ENCODE data around the gene FOXP1. TPM values are rescaled to one million over a fixed set of nuclear protein-coding genes. Genes with fewer than 3 reads are reported as not detected.

The FOXP1 gene
- polyA plus RNA-seq, 1 donor from 2014 or later: 5.6 TPM

DNA sequence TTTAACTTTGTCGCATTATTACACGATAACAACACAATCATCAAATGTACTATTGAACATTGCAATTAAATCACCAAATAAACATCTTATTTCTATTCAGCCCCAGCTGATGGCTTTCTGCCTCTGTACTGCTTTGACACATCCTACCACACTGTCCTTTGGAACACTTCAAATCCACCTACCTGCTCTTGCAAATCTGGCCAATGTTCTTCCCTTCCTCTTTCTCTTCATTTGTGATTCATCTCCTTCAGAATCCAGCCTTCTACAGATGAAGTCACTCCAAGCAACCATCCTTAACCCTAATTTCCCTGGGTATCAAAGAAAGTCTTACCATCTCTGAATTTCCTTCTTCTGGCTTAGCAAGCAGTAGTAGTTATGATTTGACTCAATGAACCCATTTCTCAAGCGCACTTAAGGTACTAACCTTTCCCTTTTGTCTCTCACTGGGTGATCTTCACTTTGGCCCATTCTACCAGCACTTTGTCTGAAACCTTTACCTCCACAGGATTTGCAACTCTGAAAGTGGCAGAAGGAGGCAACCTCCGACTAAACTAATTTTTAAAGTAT lies 502.9 kb downstream of the FOXP1 start:
- H3K4me3 ChIP-seq (ENCODE audit: low read length): no peak overlapping the region
- no peaks in the 10 kb centered on the region for H4K20me1 ChIP-seq (ENCODE audit: insufficient read depth)
- TF ChIP-seq MXI1 (conservative IDR thresholded peaks at IDR 0.05; ENCODE audit: poor library complexity, severe bottlenecking): no peak
- no peak for TF ChIP-seq RAD21 (conservative IDR thresholded peaks at IDR 0.05)
- no peak for TF ChIP-seq POLR2AphosphoS5 (IDR thresholded peaks at IDR 0.05)
- TF ChIP-seq EZH2 (IDR thresholded peaks at IDR 0.05; ENCODE audit: borderline replicate concordance, insufficient read depth, low read length, poor library complexity, severe bottlenecking): no peak
- TF ChIP-seq SMC3 (conservative IDR thresholded peaks at IDR 0.05; ENCODE audit: poor library complexity): no peak
- no peak for TF ChIP-seq TAF1 (IDR thresholded peaks at IDR 0.05; ENCODE audit: low read depth)
- TF ChIP-seq EP300 (conservative IDR thresholded peaks at IDR 0.05; ENCODE audit: poor library complexity, severe bottlenecking): no peak
- TF ChIP-seq, protein P1, sequence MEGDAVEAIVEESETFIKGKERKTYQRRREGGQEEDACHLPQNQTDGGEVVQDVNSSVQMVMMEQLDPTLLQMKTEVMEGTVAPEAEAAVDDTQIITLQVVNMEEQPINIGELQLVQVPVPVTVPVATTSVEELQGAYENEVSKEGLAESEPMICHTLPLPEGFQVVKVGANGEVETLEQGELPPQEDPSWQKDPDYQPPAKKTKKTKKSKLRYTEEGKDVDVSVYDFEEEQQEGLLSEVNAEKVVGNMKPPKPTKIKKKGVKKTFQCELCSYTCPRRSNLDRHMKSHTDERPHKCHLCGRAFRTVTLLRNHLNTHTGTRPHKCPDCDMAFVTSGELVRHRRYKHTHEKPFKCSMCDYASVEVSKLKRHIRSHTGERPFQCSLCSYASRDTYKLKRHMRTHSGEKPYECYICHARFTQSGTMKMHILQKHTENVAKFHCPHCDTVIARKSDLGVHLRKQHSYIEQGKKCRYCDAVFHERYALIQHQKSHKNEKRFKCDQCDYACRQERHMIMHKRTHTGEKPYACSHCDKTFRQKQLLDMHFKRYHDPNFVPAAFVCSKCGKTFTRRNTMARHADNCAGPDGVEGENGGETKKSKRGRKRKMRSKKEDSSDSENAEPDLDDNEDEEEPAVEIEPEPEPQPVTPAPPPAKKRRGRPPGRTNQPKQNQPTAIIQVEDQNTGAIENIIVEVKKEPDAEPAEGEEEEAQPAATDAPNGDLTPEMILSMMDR (IDR thresholded peaks at IDR 0.05; ENCODE audit: poor library complexity, severe bottlenecking): no peak
- TF ChIP-seq, protein P2, sequence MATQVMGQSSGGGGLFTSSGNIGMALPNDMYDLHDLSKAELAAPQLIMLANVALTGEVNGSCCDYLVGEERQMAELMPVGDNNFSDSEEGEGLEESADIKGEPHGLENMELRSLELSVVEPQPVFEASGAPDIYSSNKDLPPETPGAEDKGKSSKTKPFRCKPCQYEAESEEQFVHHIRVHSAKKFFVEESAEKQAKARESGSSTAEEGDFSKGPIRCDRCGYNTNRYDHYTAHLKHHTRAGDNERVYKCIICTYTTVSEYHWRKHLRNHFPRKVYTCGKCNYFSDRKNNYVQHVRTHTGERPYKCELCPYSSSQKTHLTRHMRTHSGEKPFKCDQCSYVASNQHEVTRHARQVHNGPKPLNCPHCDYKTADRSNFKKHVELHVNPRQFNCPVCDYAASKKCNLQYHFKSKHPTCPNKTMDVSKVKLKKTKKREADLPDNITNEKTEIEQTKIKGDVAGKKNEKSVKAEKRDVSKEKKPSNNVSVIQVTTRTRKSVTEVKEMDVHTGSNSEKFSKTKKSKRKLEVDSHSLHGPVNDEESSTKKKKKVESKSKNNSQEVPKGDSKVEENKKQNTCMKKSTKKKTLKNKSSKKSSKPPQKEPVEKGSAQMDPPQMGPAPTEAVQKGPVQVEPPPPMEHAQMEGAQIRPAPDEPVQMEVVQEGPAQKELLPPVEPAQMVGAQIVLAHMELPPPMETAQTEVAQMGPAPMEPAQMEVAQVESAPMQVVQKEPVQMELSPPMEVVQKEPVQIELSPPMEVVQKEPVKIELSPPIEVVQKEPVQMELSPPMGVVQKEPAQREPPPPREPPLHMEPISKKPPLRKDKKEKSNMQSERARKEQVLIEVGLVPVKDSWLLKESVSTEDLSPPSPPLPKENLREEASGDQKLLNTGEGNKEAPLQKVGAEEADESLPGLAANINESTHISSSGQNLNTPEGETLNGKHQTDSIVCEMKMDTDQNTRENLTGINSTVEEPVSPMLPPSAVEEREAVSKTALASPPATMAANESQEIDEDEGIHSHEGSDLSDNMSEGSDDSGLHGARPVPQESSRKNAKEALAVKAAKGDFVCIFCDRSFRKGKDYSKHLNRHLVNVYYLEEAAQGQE (IDR thresholded peaks at IDR 0.05; ENCODE audit: borderline replicate concordance): no peak
- no peaks in the 10 kb centered on the region for H3K79me2 ChIP-seq (replicated peaks; ENCODE audit: insufficient read depth, low read length)
- no peak overlapping the region for H3K27ac ChIP-seq (ENCODE audit: low read length)
- no peaks in the 10 kb centered on the region for H3K36me3 ChIP-seq (ENCODE audit: insufficient read depth, low read length)
- H3K9me2 ChIP-seq (ENCODE audit: insufficient read depth, low read length): no peaks in the 10 kb centered on the region
- H3K9ac ChIP-seq (ENCODE audit: low read length): no peak overlapping the region
- no peak overlapping the region for H2AFZ ChIP-seq (ENCODE audit: low read depth, low read length)
- H3K9me3 ChIP-seq (ENCODE audit: low read length): no peaks in the 10 kb centered on the region
- H3K27me3 ChIP-seq (ENCODE audit: insufficient read depth, low read depth, low read length): no peaks in the 10 kb centered on the region
- no peaks in the 10 kb centered on the region for H3F3A ChIP-seq (ENCODE audit: insufficient read depth, low read length, poor library complexity, severe bottlenecking)
- H3K4me2 ChIP-seq (ENCODE audit: low read length): no peak overlapping the region

DNA sequence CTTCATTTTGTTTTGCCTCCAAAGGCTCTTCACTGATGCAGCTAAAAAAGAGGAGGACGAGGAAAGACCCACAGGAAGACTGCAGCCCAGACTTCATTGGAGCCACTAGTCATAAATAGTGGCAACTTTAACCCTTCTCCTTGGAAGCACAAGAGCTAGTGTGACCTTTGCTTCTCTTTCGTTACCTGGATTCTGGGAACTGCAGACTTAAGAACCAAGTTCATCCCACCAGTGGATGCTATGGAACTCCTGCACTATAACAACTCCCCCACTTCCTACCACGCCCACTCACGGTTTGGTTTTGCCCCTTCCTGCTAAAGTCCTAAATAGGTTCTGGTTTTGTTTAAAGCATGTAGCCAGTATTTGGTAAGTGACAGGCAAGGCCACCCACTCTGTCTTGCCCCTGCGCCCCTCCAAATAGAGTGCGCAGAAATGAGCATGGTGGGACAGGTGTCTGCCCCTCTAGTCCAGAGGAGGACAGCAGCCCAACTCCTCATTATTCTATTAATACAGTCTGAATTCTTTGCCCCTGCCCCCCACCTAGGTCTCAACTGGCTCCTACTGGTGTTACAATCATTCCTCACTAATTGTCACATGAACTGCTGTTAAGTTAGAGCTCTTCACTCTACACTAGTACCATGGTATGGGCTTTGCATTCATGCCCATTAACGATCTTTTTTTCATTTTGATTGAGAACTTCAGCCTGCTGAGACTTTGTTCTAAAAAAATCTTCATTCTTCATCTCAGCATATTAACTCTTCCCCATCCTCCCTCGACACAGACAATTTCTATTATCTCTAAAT lies 504.6 kb downstream of the FOXP1 start:
- Histone ChIP-seq H4K20me1 (ENCODE audit: insufficient read depth) (no peaks in the 10 kb centered on the region), H3K9me3 (ENCODE audit: low read length) (no peaks in the 10 kb centered on the region), H2AFZ (ENCODE audit: low read depth, low read length) (no peak overlapping the region), H3K79me2 (replicated peaks; ENCODE audit: insufficient read depth, low read length) (no peaks in the 10 kb centered on the region), H3F3A (ENCODE audit: insufficient read depth, low read length, poor library complexity, severe bottlenecking) (no peaks in the 10 kb centered on the region), H3K4me3 (ENCODE audit: low read length) (no peak overlapping the region), H3K27ac (ENCODE audit: low read length) (no peak overlapping the region), H3K4me2 (ENCODE audit: low read length) (no peak overlapping the region), H3K9ac (ENCODE audit: low read length) (no peak overlapping the region), H3K9me2 (ENCODE audit: insufficient read depth, low read length) (no peaks in the 10 kb centered on the region), H3K27me3 (ENCODE audit: insufficient read depth, low read depth, low read length) (no peaks in the 10 kb centered on the region), H3K36me3 (ENCODE audit: insufficient read depth, low read length) (no peaks in the 10 kb centered on the region)
- TF ChIP-seq EP300 (conservative IDR thresholded peaks at IDR 0.05; ENCODE audit: poor library complexity, severe bottlenecking): no peak
- TF ChIP-seq, protein P2 (IDR thresholded peaks at IDR 0.05; ENCODE audit: borderline replicate concordance): no peak
- TF ChIP-seq TAF1 (IDR thresholded peaks at IDR 0.05; ENCODE audit: low read depth): no peak
- no peak for TF ChIP-seq EZH2 (IDR thresholded peaks at IDR 0.05; ENCODE audit: borderline replicate concordance, insufficient read depth, low read length, poor library complexity, severe bottlenecking)
- TF ChIP-seq, protein P1 (IDR thresholded peaks at IDR 0.05; ENCODE audit: poor library complexity, severe bottlenecking): no peak
- TF ChIP-seq SMC3 (conservative IDR thresholded peaks at IDR 0.05; ENCODE audit: poor library complexity): no peak
- TF ChIP-seq RAD21 (conservative IDR thresholded peaks at IDR 0.05): no peak
- TF ChIP-seq MXI1 (conservative IDR thresholded peaks at IDR 0.05; ENCODE audit: poor library complexity, severe bottlenecking): no peak
- no peak for TF ChIP-seq POLR2AphosphoS5 (IDR thresholded peaks at IDR 0.05)
